Germinal center (tissue), 1 donor: Measurements from ENCODE around the gene NOL9.
"Not testable (repeated sequence)": the region's sequence is repeated elsewhere in the genome, so short reads cannot be mapped to it uniquely, and the experiment has no call there.

Experiments used
- DNase-seq: peaks from one replicate; pipeline ENCODE4 v3.0.0; 2012; ENCODE audit warnings: mixed read lengths, low spot score

Gene NOL9

DNA sequence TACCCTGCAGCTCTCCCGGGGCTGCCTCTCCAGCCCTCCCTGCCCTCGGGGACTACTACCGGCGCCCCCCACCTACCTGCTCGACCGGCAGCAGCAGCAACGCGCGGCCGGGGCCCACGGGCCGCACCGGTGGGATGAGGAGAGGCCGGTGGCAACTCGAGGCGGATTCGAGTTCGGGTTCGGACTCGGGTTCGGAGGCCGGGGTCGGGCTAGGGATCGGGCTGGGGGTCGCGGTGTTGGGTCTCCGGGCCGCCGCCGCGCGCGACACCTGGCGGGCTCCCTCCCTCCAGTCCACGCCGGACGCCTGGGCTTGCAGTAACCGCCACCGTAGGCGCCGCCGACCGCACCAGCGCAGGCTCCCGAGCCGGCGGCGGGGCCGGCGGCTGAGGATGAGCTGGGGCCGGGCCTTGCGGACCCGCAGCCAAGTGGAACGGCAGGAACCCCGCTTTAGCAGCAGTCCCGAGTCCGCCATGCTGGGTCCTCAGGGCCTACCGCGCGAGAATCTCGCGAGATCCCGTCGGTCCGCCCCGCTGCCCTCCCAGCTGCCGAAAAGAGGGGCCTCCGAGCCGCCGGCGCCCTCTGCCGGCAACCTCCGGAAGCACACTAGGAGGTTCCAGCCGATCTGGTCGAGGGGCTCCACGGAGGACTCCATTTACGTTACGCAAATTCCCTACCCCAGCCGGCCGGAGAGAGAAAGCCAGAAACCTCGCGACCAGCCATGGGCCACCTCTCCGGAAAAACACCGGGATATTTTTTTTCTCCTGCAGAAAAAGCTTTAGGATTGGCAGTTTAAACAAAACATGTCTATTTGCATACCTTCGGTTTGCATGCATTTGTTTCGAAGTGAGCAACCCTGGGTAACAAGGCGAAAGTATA is at the start of gene NOL9:
TSS of gene NOL9 (minus strand) at position 483 of the 876 bp plus-strand sequence. CDS start at position 472, 11 bp downstream.
- peak; percentile 92 for DNase-seq

DNA sequence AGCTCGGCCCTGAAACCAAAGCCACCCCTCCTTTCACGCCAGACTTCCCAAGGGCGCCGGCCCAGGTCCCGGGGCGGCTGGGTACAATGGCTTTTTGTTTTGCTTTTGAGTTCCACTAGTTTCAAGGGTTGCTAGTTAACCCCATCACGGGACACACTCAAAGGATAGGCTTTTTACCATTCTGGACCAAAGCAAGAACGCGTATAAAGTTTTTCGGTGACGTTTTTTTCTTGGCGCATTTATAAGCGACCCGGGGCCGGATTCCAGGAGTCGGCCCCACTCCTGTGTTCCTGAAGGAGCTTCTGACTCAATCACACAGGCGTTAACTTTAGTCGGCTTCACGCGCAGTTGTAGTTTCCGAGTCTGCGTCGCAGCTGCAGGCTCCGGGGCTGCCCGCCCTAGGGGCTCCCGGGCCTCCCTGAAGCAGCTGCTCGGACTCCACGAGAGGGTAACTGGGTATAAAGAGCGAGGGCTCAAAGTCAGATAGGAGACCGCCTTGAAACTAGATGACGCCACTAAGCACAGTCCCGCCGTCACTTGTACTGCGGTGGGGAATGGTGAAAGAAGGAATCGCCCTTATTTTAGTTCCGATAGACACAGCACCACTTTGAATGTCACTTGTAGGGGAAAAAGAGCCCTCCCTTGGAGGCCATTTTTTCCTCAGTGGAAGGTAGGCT is 49.1 kb upstream of the NOL9 start:
- DNase-seq = peak; percentile 58

DNA sequence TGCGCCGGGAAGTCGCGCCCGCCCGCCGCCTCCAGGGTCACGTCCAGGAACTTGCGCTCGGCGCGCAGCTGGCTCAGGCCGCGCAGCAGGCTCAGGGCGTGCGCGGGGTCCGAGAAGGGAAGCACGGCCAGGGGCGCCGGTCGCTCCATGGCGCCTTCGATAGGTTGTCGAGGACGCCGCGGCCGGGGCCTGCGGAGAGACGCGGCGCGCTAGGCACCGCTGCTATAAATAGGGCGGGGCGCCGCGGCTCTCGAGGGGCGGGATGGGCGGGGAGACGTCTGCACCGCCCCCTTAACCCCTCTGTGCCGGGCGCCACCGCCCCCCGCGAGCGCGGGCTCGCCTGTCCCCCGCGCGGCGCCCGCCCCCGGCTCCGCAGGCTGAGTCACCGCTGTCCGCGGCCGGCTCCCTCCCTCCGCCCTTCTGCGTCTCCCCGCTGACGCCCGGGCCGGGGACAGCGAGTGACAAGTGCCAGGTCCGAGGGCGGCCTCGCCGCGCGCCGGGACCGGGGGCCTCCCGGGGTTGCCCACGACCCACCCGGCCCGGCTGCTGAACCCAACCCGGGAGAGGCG is 48.4 kb upstream of the NOL9 start, which contains the start of gene KLHL21:
TSS of gene KLHL21 (minus strand) at position 201 of the 569 bp plus-strand sequence. CDS start at position 149, 52 bp downstream.
- peak; percentile 76 for DNase-seq

DNA sequence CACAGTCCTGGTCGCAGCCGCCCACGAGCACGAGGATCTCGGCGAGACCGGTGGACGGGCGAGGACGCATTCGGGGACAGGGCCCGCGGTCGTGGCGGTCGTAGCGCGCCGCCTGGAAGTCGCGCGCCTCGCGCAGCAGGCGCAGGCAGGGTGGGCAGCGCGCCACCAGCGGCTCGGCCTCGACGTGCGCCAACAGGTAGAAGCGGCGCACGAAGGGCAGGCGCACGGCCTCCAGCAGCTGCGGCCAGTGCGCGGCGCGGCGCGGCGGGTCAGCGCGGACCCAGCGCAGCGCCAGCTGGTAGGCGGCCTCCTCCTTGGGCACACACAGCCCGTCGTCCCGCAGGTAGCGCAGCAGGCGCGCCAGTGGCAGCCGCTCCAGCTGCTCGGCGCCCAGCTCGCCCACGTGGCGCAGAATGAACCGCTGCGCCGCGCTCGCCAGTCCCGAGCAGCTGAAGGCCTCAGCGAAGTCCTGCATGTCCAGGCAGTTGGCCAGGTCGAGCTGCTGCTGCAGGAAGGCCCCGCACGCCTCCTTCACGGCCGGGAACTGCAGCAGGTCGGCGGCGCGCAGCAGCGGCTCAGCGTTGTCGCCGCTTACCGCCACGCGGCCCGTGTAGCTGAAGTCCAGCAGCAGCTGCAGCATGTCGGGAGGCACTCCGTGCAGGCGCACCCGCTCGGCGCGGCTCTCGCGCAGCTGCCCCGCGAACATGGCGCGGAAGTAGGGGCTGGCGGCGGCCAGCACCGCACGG is 47.8 kb upstream of the NOL9 start:
- DNase-seq = peak; percentile 42

DNA sequence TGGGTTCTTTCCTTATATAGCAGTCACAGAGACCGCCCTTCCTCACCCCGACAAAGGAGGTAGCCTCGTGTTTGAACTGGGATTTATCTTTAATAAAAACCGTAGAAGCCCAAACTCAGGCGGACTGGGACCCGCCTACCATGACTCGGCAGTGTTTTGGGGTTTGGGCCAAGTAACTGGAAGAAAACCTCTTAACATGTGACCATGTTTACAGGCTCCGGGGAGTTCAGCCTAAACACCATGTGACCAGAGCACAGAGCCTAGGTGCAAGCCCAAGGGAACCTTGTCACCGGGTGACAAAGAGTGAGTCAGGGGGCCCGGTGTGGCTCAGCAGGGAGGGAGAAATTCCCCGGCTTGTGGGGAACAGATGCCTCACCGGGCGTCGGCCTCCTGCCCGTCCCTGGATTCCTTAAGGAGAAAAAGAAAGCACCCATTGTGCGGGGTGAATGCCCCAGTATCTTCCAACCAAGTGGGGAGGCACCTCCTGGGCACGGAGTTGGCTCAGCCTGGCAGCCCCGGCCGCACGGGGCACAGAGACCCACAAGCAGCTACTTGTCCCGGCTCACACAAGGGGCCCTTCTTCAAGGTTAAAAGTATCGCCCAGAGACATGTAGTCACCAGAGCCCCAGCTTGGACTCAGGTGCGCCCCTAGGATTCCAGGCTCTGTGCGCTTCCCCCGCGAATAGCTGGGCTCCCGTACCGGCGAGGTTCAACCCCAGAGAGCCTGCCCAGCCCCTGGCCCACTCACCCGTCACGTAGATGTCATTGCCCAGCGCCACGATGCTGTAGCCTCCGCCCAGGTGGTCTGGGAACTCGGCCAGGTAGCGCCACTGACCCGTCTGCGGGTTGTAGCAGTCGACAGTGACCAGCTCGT is 47.0 kb upstream of the NOL9 start:
- DNase-seq = peak; percentile 39

GRCh38 chr1:6600410-6601048 is 46.2 kb upstream of the NOL9 start:
- no peak for DNase-seq

GRCh38 chr1:6599991-6600390 is 45.7 kb upstream of the NOL9 start:
- not testable (repeated sequence) for DNase-seq

- DNase-seq = peak; percentile 46
These were observed 45.0 kb upstream of the NOL9 start for GRCh38 chr1:6599141-6599975.

DNA sequence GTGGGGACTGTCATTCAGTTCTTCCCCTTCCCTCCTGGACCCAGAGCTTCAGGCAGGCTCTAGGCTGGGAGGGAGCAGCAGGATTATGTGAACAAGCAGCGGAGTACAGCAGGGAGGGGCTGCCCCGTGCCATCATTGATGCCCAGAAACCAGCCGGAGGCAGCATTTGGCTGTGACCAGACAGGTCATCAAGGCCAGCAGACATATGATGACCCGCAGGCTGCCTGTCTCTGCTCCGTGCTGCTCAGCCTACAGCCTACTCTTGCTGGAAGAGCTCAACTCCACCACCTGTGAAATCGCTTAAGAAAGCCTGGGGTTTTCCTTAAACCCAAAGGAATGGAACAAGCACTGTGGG is 43.4 kb upstream of the NOL9 start:
- DNase-seq = no peak

DNA sequence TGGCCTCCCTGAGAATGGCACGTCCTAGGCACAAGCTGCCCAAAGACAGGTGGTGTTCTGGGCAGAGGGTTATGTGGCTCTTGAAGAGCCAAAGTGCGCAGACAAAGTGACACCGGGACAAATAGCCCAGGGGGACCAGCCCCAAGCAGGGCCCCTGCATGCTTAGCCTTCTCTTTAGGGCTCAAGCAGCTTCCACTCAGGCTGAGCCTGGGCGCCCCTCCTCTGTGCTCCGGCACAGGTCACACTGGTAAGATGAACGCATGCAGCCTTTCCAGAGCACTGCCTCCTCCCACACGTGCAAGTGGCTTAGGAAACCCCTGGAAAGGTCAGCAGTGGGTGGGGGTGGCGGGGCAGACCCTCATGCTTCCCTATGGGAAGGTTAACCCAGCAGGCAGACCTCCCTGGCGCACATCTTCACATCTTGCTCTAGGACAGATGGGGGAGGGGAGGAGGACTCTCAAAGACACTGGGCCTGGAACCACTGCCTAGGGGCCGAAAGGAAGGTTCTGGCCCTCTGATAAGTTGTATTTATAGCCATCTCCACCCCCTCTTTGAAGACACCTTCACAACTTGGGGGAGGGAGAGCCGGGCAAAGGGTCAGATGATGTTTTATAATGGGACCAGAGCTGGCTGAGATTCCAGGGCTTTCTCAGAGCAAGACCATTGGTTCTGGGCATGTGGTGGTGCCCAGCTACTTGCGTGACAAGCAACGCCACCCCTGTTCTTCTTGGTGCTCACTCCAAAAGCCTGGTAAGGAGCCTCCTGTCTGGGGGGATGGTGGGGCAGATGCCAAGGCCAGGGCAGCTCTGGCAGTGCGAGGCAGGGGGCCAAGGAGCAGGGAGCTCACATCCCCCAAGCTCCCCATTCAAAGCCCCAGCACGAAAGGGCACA is 42.8 kb upstream of the NOL9 start:
- no peak for DNase-seq

DNA sequence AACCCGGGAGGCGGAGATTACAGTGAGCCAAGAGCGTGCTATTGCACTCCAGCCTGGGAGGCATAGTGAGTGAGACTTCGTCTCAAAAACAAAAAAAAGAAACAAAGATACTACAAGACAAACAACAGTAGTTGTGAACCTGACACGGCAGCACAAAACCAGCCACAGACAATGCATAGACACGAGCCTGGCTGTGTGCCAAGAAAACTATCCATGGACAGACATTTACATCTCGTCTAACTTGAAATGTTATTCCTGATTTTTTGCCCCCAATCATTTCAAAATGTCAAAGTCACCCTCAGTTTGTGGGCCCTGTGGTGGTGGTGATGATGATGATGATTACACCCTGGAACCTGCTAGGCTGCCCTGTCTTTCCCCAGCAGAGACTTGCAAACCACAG is 42.0 kb upstream of the NOL9 start:
- no peak for DNase-seq

- DNase-seq = no peak
These were observed 40.8 kb upstream of the NOL9 start for GRCh38 chr1:6594977-6595740.

- DNase-seq = no peak
These were observed 39.5 kb upstream of the NOL9 start for GRCh38 chr1:6593810-6594209.

- DNase-seq = no peak
These were observed 38.7 kb upstream of the NOL9 start for GRCh38 chr1:6592865-6593593.

DNA sequence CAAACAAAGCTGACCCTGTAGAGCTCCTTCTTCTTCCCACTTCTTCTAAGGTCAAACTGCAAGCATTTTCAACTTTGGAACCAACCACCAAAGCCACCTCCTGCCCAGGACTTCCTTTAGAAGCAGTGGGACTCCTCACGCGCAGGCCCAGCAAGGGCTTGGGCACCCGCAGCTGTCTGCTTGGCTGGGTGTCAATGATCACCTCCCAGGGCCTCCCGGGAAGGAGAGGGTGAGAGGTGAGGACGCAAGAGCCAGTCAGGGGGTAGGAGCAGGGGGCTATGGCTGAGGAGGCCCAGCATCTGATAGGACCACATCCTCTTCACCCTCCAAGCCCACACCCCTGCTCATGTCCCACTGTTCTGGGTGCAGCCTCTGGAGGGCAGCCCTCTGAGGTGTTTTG is 38.1 kb upstream of the NOL9 start:
- no peak for DNase-seq

DNA sequence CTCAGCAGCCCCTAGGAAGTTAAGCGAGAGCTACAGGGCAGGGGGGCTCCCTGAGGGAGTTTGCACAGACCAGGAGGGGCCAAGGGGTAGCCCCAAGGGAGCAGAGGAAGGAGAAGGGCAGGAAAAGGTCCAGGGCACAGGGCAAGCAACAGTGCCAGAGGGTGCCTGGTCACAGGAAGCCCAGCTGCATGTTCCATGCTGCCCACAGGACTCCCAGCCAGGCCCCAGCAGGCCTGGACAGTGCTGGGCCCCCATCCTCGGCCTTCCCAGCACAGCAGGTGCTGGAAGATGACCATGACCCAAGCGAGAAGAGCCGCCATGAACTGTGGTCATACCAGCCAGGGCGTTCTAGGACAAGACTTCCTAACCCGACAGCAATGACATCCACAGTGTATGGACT is 37.3 kb upstream of the NOL9 start:
- no peak for DNase-seq

DNA sequence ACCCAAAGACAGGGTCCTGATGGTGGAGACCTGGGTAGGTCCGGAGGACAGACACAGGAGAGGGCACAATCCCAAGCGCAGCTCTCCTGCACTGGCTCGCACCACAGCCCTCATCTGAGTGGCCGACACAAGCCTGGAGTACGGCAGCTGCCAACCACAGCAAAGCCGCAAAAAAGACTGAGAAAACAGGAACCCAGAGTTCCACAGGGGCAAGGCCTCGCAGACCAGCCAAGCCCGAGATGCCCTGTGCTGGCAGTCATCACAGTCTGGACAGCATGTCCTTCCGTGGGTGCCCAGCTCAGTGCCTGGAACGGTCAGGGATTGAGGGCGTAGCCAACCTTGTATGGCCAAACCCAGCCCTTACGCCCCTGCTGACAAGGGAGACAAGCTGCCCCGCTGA is 36.9 kb upstream of the NOL9 start:
- DNase-seq = no peak
